OCI-LY3 (cell line): ENCODE data around the gene PGP.

Experiments
- CTCF ChIP-seq: fragments of 200-600, 300-600 bp; sonication (generic); IDR thresholded peaks from 2 replicates; pipeline ENCODE4 v1.5.1; 2014; ENCODE audit warnings: antibody characterized with exemption, low read length, low read depth
- EZH2phosphoT487 ChIP-seq: fragments of 200-600 bp; shearing (Covaris generic); IDR thresholded peaks from 2 replicates; pipeline ENCODE4 v1.6.1; 2018; ENCODE audit warnings: antibody characterized with exemption, mixed run types, low read depth

DNA sequence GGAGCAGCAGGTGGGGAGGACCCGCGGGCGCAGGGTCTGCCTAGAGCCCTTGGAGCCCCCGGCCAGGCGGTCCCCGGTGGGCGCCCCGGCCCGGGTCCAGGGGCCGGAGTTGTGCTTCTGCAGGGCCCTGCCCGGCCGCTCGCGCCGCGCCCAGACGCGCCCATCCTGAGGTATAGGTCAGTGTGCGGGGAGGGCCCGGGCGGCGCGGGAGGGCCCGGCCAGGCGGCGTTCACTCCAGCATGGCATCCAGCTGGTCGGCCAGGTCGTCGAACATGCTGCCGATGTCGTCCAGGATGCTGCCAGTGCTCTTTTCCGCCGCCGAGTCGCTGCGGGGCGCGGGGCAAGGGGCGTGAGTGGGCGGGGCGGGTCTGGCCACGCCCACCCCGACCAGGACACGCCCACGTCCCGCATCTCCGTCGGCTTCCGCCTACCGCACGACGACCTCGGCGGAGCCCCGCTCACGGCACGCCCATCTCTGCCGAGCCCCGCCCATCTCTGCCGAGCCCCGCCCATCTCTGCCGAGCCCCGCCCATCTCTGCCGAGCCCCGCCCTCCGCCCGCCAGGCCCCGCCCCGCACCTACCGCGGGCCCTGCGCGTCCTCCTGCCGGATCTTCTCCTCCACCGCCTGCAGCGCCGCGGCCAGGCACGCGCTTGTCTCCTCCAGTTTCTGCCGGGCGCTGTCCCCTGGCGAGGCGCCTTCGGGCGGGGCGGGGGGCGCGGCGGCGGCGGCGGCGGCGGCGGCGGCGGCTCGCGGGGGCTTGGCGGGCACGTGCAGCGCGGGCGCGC, 36.1 kb downstream of the PGP start:
- TF ChIP-seq CTCF (no peak), EZH2phosphoT487 (no peak)
